ENCODE measurements around the gene LHX3.

- TF ChIP-seq POLR2AphosphoS5 (IDR thresholded peaks at IDR 0.05) (no peak), CTCF (IDR thresholded peaks at IDR 0.05) (no peak), POLR2A (IDR thresholded peaks at IDR 0.05) (no peak)
Measured at GRCh38 chr9:136148766-136149165, 56.2 kb downstream of the LHX3 start.

Measured in stomach (tissue), 4 donors.